ENCODE results near the gene SBNO2.

SBNO2 gene, protein sequence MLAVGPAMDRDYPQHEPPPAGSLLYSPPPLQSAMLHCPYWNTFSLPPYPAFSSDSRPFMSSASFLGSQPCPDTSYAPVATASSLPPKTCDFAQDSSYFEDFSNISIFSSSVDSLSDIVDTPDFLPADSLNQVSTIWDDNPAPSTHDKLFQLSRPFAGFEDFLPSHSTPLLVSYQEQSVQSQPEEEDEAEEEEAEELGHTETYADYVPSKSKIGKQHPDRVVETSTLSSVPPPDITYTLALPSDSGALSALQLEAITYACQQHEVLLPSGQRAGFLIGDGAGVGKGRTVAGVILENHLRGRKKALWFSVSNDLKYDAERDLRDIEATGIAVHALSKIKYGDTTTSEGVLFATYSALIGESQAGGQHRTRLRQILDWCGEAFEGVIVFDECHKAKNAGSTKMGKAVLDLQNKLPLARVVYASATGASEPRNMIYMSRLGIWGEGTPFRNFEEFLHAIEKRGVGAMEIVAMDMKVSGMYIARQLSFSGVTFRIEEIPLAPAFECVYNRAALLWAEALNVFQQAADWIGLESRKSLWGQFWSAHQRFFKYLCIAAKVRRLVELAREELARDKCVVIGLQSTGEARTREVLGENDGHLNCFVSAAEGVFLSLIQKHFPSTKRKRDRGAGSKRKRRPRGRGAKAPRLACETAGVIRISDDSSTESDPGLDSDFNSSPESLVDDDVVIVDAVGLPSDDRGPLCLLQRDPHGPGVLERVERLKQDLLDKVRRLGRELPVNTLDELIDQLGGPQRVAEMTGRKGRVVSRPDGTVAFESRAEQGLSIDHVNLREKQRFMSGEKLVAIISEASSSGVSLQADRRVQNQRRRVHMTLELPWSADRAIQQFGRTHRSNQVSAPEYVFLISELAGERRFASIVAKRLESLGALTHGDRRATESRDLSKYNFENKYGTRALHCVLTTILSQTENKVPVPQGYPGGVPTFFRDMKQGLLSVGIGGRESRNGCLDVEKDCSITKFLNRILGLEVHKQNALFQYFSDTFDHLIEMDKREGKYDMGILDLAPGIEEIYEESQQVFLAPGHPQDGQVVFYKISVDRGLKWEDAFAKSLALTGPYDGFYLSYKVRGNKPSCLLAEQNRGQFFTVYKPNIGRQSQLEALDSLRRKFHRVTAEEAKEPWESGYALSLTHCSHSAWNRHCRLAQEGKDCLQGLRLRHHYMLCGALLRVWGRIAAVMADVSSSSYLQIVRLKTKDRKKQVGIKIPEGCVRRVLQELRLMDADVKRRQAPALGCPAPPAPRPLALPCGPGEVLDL (N-terminal part only)

DNA sequence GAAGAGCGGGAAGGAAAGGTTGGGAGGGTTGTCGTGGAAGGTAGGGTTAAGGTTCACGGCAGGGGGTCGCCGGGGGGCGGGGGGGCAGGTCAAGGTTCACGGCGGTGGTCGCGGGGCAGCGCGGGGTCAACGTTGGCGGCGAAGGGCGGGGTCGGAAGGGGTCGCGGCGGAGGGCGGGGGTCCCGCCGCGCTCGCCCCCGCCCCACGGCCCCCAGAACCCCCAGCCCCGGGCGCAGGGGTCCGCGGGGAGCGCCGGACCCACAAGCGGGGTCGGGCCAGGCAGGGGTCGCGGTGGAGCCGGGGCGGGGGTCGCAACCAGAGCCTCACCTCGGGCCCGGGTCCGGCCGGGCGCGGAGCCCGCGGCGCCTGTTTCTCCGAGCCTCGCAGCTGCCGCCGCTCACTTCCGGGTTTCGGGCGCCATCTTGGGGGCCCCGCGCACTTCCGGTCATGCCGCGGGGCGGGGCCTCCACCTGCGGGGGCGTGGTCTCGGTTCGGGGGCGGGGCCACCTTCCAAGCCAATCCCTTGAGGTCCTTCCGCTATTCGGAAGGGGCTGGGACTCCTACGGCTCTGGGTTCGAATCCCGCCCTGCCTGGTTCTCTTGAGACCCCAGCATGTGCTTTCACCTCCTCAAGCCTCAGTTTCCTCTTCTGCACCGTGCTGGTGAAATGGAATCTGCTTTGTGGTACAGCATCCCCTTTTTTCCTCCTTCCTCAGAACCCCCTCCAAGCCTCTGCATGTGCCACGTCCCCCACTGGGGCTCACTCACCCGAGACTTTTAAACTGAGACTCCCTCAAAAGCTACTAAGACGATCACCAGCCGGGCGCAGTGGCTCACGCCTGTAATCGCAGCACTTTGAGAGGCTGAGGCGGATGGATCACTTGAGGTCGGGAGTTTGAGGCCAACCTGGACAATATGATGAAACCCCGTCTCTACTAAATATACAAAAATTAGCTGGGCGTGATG lies at the start of gene SBNO2:
Gene SBNO2 (minus strand): TSS at position 424 of the 965 bp plus-strand sequence. CDS start 19,992 bp downstream, outside the sequence.
- DNase-seq (ENCODE audit: extremely low read depth in 1 of 2, low read depth in 1 of 2): peak; percentile 76 to 81

DNA sequence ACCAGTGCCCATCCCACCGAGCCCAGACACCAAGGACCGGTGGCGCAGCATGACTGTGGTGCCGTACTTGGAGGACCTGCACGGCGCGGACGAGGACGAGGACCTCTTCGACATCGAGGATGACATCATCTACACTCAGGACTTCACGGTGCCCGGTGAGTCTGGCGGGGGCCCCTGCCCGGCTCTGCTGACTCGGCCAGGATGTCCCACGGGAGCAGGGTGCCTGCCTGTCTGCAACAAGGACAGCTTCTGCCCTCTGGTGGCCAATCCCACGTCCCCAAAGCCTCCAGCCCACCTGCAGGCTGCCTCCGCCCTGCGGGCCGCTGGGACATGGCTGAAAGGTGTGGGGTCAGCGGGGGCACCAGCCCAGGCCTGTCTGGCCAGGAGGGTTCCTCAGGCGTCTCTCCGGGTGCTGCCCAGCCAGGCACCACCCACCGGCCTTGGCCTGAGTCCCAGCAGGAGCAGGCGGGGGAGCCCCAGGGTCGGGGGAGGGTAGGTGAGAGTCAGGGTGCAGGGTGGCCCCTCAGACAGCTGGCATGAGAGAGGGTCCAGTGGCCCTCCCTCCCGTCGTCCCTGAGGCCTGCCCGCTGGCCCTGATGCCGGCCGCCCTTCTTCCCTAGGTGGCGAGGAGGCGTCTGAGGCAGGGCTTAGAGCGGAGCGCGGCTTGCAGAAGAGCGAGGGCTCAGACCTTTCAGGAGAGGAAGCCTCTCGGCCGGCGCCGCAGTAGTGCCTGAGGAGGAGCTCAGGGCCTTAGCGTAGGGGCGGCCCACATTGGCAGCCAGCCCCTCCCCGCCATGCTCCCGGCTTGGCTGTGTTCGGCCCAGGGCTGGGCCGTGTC lies 49.2 kb upstream of the SBNO2 start:
- DNase-seq (ENCODE audit: extremely low read depth in 1 of 2, low read depth in 1 of 2): no peak

DNA sequence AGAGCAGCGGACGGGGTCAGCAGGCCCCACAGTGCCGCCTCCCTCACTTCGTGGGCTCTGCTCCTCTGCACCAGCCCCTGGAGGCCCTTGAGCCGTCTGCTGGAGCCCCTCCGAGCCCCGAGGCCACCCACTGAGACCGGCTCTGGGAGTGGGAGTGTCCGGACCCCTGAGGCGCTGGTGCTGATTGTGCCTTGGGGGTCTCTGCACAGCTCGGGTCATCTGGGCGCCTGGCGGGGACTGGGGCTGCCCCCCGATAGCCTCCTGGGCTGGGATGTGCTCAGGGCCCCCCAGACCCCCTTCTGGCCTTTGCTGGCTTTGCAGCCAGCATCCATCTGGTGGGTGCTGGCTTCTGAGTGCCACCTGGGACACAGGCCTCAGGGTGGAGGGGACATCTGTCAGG lies 48.3 kb upstream of the SBNO2 start:
- no peak for DNase-seq (ENCODE audit: extremely low read depth in 1 of 2, low read depth in 1 of 2)

DNA sequence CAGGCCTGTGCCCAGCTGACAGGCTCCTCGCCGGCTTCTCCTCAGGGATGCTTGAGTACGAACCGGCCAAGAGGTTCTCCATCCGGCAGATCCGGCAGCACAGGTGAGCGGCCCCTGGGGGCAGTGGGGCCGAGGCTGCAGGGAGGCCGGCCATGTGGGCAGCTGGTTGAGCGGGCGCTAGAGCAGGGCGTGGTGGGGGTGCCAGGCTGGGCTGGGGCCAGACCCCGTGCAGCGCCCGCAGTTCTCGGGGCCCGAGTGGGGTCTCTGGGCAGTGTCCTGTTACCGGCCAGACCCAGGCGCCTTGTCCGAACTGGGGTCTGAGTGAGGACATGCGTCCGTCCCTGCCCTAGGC lies 47.8 kb upstream of the SBNO2 start:
- no peak for DNase-seq (ENCODE audit: extremely low read depth in 1 of 2, low read depth in 1 of 2)

DNA sequence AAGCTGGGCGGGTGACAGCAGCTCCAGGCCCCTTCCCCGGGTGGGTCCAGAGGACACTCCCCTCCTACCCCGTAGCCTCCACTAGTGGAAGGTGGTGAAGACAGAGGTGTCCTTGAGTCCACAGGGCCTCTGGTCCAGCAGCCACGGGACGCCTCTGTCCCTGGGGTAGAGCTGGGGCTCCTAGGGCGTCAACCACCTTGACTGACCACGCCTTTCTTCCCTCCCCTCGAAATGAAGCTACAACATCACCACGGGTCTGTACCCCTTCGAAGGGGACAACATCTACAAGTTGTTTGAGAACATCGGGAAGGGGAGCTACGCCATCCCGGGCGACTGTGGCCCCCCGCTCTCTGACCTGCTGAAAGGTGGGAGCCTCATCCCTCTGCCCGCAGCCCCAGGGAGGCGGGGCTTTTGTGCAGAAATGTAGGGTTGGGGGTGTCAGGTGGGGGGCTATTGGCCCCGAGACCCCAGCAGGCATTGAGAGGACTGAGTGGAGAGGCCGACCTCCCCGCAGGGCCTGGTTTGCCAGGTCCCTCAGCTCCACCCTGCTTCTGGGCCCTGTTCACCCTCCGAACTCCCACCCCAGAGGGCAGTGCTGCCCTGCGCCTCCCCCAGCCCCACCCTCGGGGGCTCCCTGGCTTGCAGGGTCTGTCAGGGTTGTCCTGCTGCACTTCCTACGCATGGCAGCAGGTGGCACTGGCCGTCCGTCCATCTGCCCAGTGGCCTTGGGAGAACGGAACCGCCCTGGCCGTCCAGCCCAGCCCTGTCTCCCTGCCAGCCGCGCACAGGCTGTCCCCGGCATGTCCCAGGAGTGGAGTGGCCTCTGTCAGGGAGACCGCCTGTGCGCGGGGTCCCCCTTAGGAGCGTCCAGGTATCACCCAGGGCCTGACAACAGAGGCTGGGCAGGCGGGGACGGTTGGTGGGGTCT lies 47.2 kb upstream of the SBNO2 start:
- no peak for DNase-seq (ENCODE audit: extremely low read depth in 1 of 2, low read depth in 1 of 2)

DNA sequence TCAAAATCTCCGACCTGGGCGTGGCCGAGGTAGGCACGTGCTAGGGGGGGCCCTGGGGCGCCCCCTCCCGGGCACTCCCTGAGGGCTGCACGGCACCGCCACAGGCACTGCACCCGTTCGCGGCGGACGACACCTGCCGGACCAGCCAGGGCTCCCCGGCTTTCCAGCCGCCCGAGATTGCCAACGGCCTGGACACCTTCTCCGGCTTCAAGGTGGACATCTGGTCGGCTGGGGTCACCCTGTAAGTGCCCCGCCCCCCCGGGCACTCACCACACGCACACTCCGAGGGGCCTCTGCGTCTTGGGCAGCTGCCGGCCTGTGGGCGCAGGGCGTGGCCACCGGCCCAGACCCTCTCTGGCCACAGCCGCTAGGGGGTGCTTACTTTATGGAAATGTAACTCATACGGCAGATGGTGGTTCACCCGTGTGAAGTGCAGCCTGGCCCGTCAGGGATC lies 46.4 kb upstream of the SBNO2 start:
- no peak for DNase-seq (ENCODE audit: extremely low read depth in 1 of 2, low read depth in 1 of 2)

DNA sequence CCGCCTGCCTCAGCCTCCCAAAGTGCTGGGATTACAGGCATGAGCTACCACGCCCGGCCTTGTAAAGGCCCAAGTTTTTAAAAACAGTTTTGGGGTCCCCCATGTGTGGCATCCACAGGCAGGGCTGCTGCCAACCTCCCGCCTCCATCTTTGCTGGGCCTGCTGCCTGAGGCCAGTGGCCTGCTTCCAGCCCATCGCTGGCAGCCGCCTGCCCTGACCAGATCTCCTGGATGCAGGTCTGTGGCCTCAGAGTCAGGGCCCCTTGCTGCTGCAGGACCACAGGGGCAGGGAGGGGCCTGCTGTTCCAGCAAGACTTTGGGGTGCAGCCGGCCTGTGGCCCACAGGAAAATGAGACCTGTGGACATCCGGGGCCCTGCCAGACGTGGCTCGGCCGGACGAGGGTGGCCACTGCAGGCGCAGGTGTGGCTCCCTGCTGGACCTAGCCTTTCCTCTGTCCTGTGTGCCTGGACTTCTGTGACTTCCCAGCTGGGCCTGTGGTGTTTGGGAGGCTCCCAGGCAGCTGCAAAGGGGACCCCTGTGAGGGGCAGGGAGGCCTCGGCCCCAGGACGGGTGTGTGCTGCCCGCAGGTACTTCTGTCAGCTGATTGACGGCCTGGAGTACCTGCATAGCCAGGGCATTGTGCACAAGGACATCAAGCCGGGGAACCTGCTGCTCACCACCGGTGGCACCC lies 45.9 kb upstream of the SBNO2 start:
- DNase-seq (ENCODE audit: extremely low read depth in 1 of 2, low read depth in 1 of 2): no peak

DNA sequence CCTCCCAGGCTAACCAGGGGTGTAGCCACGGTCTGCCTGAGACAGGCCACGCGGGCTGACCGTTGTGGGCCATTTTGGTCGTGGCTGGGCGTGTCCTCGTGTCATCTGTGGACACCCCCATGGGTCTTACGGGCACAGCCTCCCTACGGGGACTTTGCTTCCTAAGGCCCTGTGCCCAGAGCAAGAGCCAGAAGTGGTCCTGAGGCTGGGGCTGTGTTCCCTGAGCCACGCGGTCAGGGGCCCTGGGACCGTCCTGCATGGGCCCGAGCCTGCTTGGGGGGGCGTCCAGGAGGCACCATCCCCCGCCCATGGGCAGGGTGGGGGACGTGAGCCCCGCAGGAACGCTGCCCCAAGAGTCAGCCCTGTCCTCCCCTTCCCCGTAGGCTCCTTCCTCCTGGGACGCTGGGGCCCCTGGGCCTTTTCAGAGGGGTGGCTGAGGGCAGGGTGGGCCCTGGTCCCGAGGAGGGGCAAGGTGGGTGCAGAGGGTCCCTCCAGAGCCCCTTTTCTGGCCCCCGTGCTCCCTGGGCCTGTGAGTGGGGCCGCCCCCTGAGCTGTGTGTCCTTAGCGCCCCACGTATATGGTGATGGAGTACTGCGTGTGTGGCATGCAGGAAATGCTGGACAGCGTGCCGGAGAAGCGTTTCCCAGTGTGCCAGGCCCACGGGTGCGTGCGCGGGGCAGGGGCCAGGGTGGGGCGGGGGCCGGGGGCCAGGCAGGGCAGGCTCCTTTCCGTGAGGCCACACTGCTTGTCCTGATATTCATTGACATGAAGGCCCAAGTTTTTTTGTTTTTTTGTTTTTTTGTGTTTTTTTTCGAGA lies 44.9 kb upstream of the SBNO2 start:
- DNase-seq (ENCODE audit: extremely low read depth in 1 of 2, low read depth in 1 of 2): no peak

DNA sequence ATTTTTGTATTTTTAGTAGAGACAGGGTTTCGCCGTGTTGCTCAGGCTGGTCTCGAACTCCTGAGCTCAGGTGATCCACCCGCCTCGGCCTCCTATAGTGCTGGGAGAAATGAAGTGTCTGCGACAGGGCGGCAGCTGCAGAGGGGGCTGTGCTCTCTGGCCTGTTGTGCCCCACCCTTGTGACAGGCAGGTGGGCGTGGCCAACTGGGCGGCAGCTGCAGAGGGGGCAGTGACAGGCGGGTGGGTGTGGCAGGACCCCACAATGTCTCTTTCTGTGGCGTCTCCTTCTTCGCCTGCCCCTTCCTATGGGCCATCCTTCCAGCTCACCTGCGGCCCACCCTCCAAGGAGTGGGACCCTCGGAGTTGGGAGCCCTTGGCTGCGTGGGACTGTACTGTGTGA lies 43.3 kb upstream of the SBNO2 start:
- DNase-seq (ENCODE audit: extremely low read depth in 1 of 2, low read depth in 1 of 2): no peak

DNA sequence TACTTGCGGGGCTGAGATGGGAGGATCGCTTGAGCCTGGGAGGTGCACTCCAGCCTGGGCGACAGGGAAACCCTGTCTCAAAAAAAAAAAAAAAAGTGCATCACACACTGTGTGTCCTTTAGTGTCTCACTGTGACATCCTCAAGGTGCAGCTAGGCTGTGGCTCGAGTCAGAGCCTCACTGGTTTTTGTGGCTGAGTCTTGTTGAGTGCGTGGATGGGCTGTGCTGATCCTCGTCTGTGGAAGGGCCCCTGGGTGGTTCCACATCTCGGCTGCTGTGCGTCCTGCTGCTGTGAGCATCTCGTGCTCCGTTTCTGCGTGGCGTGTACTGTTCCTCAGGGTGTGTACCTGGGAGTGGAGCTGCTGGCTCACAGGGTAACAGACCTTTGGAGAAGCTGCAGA lies 42.7 kb upstream of the SBNO2 start:
- DNase-seq (ENCODE audit: extremely low read depth in 1 of 2, low read depth in 1 of 2): no peak

DNA sequence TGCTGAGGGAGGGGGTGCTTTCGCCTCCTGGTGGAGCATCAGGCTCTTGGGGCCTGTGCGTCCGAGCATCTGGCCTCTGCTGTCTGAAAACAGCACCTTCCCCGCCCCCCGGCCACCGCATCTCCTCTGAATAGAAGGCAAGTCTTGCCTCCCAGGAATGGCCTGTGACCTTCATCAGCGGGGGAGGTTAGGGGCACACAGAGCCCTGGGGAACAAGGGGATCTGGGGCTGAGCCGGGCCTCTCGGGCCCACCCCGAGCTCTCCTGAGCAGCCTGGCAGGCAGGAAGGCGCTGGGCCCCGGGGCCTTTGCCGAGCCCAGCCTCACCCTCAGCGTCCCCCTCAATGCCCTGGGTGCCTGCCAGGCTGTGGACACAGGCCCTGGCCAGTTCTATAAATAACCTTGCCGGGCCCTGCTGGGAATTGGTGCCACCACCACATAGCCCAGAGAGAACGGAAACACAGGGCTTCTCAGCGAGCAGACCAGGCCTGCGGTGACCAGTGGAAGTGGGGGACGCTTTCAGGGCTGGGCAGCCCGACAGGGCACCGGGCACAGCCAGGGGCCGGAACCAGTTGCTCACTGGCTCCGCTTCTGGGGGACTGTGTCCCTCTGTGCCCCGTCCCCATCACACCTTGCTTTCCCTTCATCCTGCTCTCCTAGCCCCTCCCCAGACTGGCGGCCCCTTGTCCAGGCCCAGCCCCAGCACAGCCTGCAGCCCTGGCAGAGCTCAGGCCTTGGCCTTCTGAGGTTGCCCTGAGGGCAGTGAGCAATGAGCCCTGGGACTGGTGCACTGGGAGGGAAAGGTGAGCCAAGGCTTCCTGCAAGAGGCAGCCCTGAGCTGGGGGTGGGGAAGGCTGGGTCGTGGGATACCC lies 41.0 kb upstream of the SBNO2 start:
- DNase-seq (ENCODE audit: extremely low read depth in 1 of 2, low read depth in 1 of 2): no peak

DNA sequence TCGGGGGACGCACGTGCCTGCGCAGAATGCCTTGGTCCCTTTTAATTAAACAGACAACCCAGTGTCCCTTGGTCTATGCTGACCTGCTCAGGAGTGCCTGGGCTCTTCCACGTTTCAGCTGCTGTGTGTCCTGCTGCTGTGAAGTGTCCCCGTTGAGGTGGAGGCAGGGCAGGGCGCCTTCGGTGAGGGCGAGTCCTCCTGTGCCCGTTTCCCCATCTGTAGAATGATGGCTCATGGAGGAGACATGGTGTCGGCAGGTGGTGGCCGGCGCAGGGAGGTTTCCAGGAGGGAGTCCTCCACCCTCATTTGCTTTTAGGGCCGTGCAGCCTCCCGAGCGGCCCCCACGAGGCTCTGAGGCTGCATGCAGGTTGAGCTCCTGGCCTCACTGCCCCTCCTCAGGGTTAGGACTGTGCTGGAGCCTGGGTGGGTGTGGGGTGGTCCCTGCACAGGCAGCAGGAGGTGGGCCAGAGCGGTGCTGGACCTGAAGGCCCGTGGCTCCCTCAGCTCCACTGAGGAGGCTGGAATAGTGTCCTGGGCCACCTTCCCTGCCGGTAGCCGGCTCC lies 40.3 kb upstream of the SBNO2 start:
- DNase-seq (ENCODE audit: extremely low read depth in 1 of 2, low read depth in 1 of 2): no peak

DNA sequence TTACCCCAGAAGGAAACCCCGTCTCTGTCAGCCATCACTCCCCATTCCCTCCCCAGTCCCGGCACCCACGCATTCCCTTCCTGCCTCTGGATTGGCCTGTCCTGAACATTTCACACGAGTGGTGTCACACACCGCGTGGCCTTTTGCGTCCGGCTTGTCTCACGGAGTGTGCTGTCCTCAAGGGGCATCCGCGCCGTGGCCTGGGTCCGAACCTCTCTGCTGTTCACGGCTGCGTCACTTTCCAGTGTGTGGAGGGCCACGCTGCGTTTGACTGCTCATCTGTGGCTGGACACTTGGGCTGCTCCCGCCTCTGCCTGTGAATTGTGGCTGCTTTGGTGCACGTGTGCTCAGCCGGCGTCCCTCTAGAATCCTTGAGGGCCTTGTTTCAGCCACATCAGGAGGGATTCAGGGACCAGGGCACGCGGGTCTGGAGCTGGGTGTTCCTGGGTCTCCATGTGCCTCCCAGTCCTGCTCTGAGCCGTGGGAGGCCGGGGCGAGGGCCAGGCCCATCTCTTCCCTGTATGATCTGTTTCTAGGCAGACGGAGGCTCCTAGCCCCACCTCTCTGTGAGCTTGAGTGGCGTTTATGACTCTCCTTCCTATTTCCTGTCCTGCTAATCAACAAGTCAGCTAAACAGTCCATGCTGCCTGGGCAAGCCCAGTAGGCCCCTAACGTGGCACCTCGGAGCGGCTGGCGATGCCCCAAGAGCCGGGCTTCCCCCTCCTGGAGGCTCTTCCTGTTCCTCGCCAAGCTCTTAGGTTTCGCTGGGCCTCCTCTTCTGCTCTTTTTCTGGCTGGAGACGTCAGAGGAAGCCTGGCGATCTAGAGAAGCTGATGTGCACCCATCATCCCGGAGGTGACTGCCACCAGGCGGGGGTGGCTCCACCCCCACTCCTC lies 39.6 kb upstream of the SBNO2 start:
- DNase-seq (ENCODE audit: extremely low read depth in 1 of 2, low read depth in 1 of 2): no peak

DNA sequence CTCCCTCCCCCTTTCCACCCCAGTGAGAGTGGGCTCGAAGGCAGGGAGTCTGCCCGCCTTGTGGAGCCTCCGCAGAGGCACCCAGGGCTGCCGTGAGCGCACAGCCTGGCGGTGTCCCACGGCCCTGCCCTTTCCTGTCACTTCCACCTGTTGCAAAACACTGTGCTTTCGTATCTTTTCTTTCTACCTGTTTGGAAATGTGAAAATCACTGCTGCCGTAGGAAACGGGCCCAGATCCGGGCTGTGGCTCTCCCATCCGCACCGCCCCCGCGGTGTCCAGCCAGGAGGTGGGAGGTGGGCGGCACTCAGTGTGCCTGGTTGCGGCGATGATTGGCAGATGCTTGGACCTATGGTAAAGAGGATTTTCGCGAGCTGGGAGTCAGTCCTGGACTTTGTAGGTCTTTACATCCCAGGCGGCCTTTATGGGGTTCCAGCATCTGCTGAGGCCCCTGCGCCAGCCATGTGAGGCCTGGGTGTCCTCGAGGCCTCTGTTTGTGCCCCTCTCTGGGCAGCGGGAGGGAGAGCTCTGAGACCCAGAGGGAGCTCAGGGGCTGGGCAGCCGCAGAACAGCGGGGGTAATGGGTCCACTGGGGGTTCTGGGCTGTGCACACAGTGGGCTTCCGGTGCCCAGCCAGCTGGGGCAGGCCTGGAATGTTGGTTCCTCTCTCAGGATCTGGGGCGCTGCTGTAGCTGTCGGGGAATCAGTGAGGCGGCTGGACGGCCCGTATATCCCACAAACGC lies 37.6 kb upstream of the SBNO2 start:
- DNase-seq (ENCODE audit: extremely low read depth in 1 of 2, low read depth in 1 of 2): no peak

Data from stimulated activated CD8-positive, alpha-beta memory T cell treated with anti-CD3 and anti-CD28 coated beads, Interleukin-7, amount 100 ng/mL, for 48 hours (primary cell).